Upper lobe of right lung (tissue), 1 donor: ENCODE results near the gene HUWE1. TPM values are rescaled to one million over a fixed set of nuclear protein-coding genes. Genes with fewer than 3 reads are reported as not detected.
"Not testable (repeated sequence)": the region's sequence is repeated elsewhere in the genome, so short reads cannot be mapped to it uniquely, and the experiment has no call there.

Source experiments
- ATAC-seq: fragments of 200-7000 bp; cut with Tn5 transposase; one replicate; pipeline ENCODE4 v1.9.1; 2020; ENCODE audit warnings: mild to moderate bottlenecking, moderate library complexity
- DNase-seq: peaks from one replicate; pipeline ENCODE4 v3.0.0-alpha.2; 2020
- H3K27ac ChIP-seq: fragments of 200-600 bp; one replicate; pipeline ENCODE4 v1.8.0; 2022
- H3K27me3 ChIP-seq: fragments of 200-600 bp; one replicate; pipeline ENCODE4 v1.8.0; 2022; ENCODE audit warnings: mild to moderate bottlenecking
- H3K36me3 ChIP-seq: fragments of 200-600 bp; one replicate; pipeline ENCODE4 v1.8.0; 2022
- H3K4me1 ChIP-seq: fragments of 200-600 bp; one replicate; pipeline ENCODE4 v1.8.0; 2022
- H3K4me3 ChIP-seq: fragments of 200-600 bp; one replicate; pipeline ENCODE4 v1.8.0; 2022; ENCODE audit warnings: mild to moderate bottlenecking
- H3K9me3 ChIP-seq: fragments of 200-600 bp; one replicate; pipeline ENCODE4 v1.8.0; 2022
- CTCF ChIP-seq: fragments of 200-600 bp; IDR thresholded peaks from one replicate; pipeline ENCODE4 v1.8.0; 2022; ENCODE audit warnings: antibody characterized with exemption
- intact Hi-C: fragments of 100-400 bp; cut with DNase I; formaldehyde crosslinking; loops from one replicate; pipeline ENCODE4 v1.11.0; 2022
- total RNA-seq: library from RNA; stranded (reverse); fragmentation: NEBNext Ultra II Directional; extraction: Animal tissue kit (Norgen Biotek cat#: 25700); gene quantifications from one replicate; pipeline ENCODE4 v1.2.1, GENCODE V29; 2021
- donor health status: DM: no; HTN: yes; CAD: no; lungs with severe emphysema.

The HUWE1 gene
- total RNA-seq, 1 donor from 2014 or later: 151 TPM

DNA sequence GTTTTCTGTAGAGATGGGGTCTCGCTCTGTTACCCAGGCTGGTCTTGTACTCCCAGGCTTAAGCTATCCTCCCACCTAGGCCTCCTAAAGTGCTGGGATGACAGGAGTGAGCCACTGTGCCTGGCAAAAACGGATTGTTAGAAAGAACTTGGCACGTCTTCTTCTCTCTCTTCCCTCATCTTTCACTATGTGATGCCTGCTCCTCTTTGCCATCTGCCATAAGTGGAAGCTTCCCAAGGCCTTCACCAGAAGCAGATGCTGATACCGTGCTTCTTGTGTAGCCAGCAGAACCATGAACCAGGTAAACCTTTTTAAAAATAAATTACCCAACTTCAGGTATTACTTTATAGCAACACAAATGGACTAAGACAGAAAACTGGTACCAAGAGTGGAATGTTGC lies 36.9 kb upstream of the HUWE1 start:
- no peak for ATAC-seq
- H3K36me3 ChIP-seq: no peaks in the 10 kb centered on the region
- no peak for DNase-seq
- no peak overlapping the region for H3K4me3 ChIP-seq
- TF ChIP-seq CTCF: no peak
- H3K9me3 ChIP-seq: no peaks in the 10 kb centered on the region
- intact Hi-C loops: no loop called here
- no peak overlapping the region for H3K27ac ChIP-seq
- no peaks in the 10 kb centered on the region for H3K27me3 ChIP-seq
- H3K4me1 ChIP-seq: no peaks in the 10 kb centered on the region

- H3K27ac ChIP-seq, H3K4me1 ChIP-seq, intact Hi-C loops, H3K4me3 ChIP-seq, H3K9me3 ChIP-seq, ATAC-seq, DNase-seq, H3K27me3 ChIP-seq, H3K36me3 ChIP-seq: not testable (repeated sequence)
Observed at GRCh38 chrX:53721610-53722009, 35.1 kb upstream of the HUWE1 start.

GRCh38 chrX:53719666-53720065 lies 33.1 kb upstream of the HUWE1 start:
- ATAC-seq, H3K27ac ChIP-seq, H3K27me3 ChIP-seq, DNase-seq, H3K36me3 ChIP-seq, intact Hi-C loops, H3K9me3 ChIP-seq, H3K4me1 ChIP-seq, H3K4me3 ChIP-seq: not testable (repeated sequence)

- ATAC-seq (no peak), DNase-seq (no peak)
- Histone ChIP-seq H3K27ac (no peak overlapping the region), H3K4me3 (no peak overlapping the region), H3K36me3 (no peaks in the 10 kb centered on the region), H3K9me3 (no peaks in the 10 kb centered on the region), H3K4me1 (no peaks in the 10 kb centered on the region), H3K27me3 (no peaks in the 10 kb centered on the region)
- intact Hi-C loops: no loop called here
- no peak for TF ChIP-seq CTCF
Observed at GRCh38 chrX:53718073-53718472, 31.6 kb upstream of the HUWE1 start.

- DNase-seq (no peak), ATAC-seq (no peak)
- Histone ChIP-seq H3K9me3 (no peaks in the 10 kb centered on the region), H3K4me3 (no peak overlapping the region), H3K36me3 (no peaks in the 10 kb centered on the region), H3K27ac (no peak overlapping the region), H3K4me1 (no peaks in the 10 kb centered on the region), H3K27me3 (no peaks in the 10 kb centered on the region)
- intact Hi-C loops: no loop called here
- TF ChIP-seq CTCF: no peak
Observed at GRCh38 chrX:53717205-53717604, 30.7 kb upstream of the HUWE1 start.

GRCh38 chrX:53716328-53717088 lies 30.0 kb upstream of the HUWE1 start:
- Histone ChIP-seq H3K27me3 (no peaks in the 10 kb centered on the region), H3K27ac (no peak overlapping the region), H3K9me3 (no peaks in the 10 kb centered on the region), H3K36me3 (no peaks in the 10 kb centered on the region), H3K4me3 (no peak overlapping the region), H3K4me1 (no peaks in the 10 kb centered on the region)
- intact Hi-C loops: no loop called here
- ATAC-seq (no peak), DNase-seq (no peak)
- no peak for TF ChIP-seq CTCF
